Hematopoietic multipotent progenitor cell treated with erythropoietin and hydrocortisone succinate and interleukin-3 and kit ligand, for 8 days (in vitro differentiated cells): ENCODE results near the gene ASPSCR1.
"Not testable (repeated sequence)": the region's sequence is repeated elsewhere in the genome, so short reads cannot be mapped to it uniquely, and the experiment has no call there.

Experiments
- DNase-seq: peaks from one replicate; pipeline ENCODE4 v3.0.0-alpha.2; 2015

The ASPSCR1 gene

GRCh38 chr17:81961521-81962498 is 15.6 kb upstream of the ASPSCR1 start:
- DNase-seq: no peak

DNA sequence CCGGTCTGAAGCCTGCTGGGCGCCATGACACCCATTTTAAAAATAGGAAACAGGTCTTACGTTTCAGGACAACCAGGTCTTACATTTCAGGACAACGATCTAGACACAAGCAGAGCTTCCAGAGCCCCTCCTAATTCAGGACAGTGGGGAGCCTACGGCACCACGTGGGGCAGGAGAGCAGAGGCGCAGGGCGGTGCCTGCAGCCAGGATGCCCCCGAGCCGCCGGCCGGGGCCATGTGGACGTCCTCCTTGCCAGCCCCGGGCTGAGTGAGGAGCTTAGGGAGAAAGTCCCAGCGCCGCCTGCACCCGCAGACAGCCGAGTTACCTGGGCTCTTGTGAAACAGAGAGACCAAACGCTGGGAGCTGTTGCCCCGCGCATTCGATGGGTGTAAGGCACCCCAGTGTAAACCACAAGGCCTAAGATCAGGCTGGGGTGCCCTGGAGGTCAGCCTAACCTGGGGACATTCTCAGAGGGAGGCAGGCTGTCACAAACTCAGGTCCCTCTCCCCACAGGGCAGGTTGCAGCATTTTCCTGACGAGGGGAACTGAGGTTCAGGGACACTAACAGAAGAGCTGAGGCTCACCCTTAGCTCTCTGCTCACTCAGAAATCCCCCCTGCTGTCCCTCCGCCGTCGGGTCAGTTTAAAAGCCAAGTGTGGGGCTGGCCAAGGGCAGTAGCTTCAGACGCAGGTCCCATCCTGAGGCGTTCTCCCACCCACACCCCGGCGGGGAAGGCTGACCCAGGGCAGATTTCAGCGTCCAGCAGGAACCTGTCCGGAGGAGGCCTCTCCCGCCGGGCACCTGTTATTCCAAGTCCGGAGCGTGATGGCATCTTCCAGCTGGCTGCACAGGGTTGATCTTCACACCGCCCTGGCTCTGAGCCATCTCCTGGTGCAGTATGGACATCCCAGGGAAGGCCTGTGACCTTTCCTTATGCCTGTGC is 14.7 kb upstream of the ASPSCR1 start:
- DNase-seq: no peak

DNA sequence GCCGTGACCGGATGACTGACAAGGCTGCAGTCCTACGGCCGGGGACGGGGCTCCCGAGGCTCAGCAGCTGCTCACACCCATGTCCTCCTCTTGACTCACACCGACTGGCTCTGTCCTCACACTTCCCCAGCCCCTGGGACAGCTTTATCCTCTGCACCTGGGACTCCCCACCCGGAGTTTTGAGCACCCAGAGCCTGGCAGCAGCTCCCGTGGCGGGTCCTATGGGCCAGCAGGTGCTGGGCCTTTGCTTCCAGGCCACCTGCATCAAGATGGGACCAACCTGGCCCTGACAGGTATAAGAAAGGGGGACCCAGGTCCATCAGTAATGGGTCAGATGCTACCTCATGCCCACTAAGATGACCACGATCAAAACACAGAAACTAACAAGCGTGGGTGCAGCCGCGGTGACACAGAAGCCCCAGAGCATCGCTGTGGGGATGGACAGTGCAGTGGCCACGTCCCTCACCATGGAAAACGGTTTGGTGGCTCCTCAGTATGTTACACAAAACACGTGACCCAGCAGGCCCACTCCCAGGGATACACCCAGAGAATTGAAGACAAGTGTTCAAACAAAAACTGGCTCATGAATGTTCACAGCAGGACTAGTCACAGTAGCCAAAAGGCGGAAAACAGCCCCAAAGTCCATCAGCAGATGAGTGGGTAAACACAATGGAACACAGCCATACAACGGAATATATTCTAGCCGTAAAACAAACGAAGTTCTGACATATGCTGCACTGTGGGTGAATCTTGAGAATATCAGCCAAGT is 13.2 kb upstream of the ASPSCR1 start:
- no peak for DNase-seq

DNA sequence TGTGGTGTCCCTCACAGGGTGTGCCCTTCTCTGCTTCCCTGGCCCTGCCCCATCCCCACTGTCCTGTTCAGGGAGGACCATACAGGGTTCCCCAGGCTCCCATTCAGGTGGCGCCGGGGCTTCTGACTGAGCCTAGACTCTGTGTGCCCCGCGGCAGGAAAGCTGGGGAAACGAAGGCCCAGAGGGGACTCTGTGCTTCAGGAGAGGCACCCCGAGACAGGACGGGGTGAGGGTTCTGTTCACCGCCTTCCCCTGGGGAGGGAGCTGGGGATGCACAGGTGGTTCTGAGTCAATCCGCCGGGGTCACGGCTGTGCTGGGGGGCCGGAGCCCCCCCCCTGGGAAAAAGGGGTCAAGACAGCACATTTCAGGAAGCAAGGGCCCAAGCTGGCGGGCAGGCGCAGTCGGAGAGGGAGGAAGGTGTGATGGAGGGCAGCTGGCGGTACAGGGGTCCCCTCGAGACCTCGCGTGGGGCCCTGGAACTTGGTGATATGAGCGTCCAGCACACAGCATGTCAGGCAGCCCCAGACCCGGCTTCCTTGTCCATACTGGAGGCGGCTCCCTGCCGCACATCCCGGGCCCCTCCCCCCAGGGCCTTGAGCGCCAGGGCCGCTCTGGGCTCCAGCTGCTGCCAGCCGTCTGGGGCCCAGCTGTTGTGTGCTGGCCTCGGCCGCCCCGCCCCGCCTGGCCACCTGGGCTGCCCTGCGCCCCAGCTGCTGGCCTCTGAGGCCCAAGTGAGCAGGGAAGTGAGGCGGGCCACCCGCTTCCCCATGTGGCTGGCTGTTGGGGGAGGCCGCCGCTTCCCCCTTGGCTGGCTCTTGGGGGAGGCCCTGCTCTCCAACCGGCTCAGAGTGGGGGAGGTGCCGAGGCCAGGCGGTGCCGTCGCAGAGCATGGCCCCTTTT is 10.8 kb upstream of the ASPSCR1 start:
- no peak for DNase-seq

- no peak for DNase-seq
Observed at GRCh38 chr17:81967244-81967532, 10.2 kb upstream of the ASPSCR1 start.

- peak; percentile 88 for DNase-seq
Observed at GRCh38 chr17:81967533-81968395, 9.7 kb upstream of the ASPSCR1 start.

- DNase-seq: no peak
Observed at GRCh38 chr17:81968396-81968745, 9.1 kb upstream of the ASPSCR1 start.

DNA sequence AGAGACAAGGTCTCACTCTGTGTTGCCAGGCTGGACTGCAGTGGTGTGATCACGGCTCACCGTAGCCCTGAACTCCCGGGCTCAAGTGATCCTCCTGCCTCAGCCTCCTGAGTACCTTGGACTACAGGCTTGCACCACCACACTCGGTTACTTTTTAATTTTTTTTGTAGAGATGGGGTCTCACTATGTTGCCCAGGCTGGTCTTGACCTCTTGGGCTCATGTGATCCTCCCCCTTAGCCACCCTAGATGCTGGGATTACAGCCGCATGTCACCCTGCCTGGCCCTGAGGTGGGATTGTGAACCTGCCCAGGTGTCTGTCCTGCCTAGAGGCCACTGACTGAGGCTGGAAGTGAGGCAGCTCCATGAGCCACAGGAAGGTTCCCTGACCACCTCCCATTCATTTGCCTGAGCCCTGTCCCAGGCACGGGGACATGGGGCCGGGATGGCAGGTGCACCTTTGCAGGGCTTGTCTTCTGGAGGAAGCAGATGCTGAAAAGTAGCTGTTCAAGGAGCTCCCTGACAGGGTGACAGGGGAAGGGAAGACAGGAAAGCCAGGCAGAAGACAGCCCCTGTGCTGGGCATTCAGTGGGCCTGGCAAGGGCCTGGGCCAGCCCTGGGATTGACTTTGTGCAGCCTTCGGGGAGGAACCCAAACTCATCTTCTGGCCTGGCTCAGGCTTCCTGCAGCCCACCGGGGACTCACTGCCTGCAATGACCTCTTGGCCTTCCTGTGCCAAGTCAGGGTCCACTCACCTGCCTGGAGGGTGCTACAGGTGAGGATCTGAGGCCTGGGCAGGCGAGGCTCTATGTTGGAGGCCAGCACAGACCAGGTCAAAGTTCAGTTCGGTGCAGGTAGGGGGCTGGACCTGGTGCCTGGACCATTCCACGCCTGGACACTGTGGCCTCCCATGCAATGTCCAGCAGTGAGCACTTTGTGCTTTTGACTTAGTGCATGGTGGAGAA is 8.3 kb upstream of the ASPSCR1 start:
- no peak for DNase-seq

DNA sequence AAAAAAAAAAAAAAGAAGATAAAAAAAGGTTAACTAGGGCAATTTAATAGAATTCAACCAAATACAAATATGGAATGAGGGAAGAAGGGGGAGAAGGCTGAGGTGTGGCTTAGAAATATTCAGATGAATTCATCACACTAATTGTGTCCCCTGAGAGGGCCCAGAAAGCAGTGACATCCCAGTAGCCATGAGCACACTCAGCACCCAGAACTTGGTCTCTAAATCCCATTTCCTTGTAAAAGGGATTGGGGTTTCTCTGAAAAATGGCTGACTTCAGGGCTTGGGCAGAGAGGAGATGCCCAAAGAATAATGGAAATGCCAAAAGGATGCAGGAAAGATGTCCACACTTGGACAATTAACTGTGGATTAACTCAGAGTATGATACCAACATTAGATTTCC is 4.0 kb upstream of the ASPSCR1 start:
- DNase-seq: no peak

DNA sequence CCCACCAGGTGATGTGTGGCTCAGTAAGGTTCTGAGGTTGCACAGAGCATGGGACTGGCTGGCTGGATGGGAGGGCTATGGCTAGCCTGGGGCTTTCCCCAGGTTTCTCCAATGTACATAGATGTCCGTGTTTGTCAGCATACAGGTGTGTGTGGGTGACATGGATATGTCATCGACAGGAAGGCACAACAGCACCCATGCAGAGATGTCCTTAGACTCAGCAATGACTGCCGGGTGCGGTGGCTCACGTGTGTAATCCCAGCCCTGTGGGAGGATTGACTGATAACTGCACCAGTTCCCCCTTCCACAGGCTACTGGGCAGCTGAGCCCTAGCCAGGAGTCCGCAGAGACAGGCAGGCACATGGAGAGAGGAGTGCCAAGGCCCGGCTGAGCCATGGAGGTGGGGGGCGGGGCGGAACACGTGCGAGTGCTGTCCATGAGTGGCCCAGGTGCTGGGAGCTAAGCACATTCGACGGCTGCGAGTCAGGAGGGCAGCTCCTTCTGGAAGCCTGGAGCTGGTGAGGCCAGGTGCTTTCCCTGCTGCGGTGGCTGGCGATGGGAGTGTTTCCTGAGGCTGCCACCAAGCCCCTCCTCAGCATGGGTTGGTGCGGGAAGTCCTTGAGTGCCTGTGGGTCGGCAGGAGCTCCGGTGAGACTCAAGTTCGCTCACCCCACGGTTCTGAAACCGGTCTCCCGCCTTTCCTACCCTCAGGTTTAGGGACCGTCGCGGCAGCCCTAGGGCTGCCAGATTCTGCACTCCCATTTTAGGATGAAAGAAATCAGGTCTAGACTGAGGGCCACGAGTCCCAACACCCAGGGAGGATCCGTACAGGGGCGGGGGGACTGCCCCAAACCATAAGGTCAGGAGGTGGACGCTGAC is 858 bp upstream of the ASPSCR1 start:
- peak; percentile 29 for DNase-seq

GRCh38 chr17:81978524-81979298 is 1.3 kb downstream of the ASPSCR1 start:
- DNase-seq: no peak

GRCh38 chr17:81980122-81980521 is 2.7 kb downstream of the ASPSCR1 start:
- no peak for DNase-seq

GRCh38 chr17:81980707-81981343 is 3.4 kb downstream of the ASPSCR1 start:
- peak; percentile 61 for DNase-seq

DNA sequence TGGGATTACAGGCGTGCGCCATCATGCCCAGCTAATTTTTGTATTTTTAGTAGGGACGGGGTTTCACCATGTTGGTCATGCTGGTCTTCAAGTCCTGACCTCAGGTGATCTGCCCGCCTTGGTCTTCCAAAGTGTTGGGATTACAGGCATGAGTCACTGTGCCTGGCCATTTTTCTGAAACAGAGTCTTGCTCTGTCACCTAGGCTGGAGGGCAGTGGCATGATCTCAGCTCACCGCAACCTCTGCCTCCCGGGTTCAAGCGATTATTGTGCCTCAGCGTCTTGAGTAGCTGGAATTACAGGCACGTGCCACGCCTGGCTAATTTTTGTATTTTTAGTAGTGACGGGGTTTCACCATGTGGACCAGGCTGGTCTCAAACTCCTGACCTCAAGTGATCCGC is 4.1 kb downstream of the ASPSCR1 start:
- not testable (repeated sequence) for DNase-seq

DNA sequence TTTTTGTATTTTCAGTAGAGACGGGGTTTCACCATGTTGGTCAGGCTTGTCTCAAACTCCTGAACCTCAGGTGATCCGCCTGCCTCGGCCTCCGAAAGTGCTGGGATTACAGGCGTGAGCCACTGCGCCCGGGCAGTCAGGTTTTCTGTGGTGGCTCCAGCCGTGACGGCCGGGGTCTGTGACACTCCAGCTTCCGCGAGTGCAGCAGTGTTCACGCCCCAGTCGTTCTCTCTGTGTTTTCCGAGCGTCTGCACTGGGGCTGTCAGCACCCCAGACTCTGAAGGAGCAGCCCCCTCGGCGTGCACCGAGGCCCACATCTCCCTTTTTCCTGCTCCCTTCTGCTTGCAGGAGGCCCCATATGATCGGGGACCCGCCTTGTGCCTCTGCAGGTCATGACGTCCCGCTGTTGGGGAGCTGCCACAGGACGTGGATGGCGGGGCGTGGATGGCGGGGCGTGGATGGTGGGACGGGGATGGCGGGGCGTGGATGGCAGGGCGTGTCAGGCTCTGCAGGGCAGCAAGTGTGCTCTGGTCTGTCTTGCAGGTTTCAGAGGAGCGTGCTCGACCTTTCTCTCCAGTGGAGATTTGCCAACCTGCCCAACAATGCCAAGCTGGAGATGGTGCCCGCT is 5.7 kb downstream of the ASPSCR1 start:
- DNase-seq: no peak

DNA sequence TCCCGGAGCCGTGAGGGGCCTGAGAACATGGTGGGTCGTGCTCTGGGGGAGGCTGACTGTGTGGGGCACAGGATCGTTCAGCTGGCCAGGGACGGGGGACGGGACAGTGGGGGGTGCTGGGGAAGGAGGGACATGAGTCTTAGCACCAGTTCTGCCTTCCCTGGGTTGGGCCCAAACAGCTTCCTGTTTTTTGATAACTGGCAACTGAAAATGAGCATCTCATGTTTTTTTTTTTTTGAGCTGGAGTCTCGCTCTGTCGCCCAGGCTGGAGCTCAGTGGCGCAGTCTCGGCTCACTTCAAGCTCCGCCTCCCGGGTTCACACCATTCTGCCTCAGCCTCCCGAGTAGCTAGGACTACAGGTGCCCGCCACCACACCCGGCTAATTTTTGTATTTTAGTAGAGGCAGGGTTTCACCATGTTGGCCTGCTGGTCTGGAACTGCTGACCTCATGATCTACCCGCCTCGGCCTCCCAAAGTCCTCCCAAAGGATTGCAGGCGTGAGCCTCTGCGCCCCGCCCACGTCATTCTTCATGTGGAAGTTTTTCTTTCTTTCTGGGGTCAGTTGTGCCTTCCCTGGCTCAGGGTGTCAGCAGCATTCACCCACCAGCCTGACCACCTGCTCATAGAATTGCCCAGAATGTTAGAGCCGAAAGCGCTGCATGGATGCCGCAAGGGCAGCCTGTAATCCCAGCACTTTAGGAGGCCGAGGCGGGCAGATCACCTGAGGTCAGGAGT is 6.4 kb downstream of the ASPSCR1 start:
- no peak for DNase-seq
